Ishikawa (cell line): Measurements from ENCODE around the gene FAM193B.

Experiments
- CEBPB ChIP-seq: IDR thresholded peaks from 2 replicates; pipeline ENCODE4 v1.6.1; 2012
- CREB1 ChIP-seq: IDR thresholded peaks from 2 replicates; pipeline ENCODE4 v1.6.1; 2012; ENCODE audit warnings: low read depth
- YY1 ChIP-seq: IDR thresholded peaks from 2 replicates; pipeline ENCODE4 v1.6.1; 2012; ENCODE audit warnings: low read depth
- ZBTB7A ChIP-seq: IDR thresholded peaks from 2 replicates; pipeline ENCODE4 v1.6.1; 2012; ENCODE audit warnings: low read depth
- TF ChIP-seq, protein P1 (sequence below): IDR thresholded peaks from 2 replicates; pipeline ENCODE4 v1.6.1; 2012; ENCODE audit warnings: low read depth, mild to moderate bottlenecking
- TF ChIP-seq, protein P2 (sequence below): IDR thresholded peaks from 2 replicates; pipeline ENCODE4 v1.6.1; 2012

- TF ChIP-seq, protein P1, sequence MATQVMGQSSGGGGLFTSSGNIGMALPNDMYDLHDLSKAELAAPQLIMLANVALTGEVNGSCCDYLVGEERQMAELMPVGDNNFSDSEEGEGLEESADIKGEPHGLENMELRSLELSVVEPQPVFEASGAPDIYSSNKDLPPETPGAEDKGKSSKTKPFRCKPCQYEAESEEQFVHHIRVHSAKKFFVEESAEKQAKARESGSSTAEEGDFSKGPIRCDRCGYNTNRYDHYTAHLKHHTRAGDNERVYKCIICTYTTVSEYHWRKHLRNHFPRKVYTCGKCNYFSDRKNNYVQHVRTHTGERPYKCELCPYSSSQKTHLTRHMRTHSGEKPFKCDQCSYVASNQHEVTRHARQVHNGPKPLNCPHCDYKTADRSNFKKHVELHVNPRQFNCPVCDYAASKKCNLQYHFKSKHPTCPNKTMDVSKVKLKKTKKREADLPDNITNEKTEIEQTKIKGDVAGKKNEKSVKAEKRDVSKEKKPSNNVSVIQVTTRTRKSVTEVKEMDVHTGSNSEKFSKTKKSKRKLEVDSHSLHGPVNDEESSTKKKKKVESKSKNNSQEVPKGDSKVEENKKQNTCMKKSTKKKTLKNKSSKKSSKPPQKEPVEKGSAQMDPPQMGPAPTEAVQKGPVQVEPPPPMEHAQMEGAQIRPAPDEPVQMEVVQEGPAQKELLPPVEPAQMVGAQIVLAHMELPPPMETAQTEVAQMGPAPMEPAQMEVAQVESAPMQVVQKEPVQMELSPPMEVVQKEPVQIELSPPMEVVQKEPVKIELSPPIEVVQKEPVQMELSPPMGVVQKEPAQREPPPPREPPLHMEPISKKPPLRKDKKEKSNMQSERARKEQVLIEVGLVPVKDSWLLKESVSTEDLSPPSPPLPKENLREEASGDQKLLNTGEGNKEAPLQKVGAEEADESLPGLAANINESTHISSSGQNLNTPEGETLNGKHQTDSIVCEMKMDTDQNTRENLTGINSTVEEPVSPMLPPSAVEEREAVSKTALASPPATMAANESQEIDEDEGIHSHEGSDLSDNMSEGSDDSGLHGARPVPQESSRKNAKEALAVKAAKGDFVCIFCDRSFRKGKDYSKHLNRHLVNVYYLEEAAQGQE: no peak
- TF ChIP-seq, protein P2, sequence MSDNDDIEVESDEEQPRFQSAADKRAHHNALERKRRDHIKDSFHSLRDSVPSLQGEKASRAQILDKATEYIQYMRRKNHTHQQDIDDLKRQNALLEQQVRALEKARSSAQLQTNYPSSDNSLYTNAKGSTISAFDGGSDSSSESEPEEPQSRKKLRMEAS: no peak
- TF ChIP-seq YY1: no peak
- no peak for TF ChIP-seq CEBPB
- TF ChIP-seq ZBTB7A: no peak
- no peak for TF ChIP-seq CREB1
These were observed 42.4 kb upstream of the FAM193B start for GRCh38 chr5:177596775-177597238.
